ENCODE measurements around the gene ST8SIA3. TPM values are rescaled to one million over a fixed set of nuclear protein-coding genes. Genes with fewer than 3 reads are reported as not detected.

The ST8SIA3 gene
- total and polyA plus RNA-seq, 9 of the 15 experiments (the other 6 are each of a cell fraction or from before 2014, with no cell fraction given): not detected

DNA sequence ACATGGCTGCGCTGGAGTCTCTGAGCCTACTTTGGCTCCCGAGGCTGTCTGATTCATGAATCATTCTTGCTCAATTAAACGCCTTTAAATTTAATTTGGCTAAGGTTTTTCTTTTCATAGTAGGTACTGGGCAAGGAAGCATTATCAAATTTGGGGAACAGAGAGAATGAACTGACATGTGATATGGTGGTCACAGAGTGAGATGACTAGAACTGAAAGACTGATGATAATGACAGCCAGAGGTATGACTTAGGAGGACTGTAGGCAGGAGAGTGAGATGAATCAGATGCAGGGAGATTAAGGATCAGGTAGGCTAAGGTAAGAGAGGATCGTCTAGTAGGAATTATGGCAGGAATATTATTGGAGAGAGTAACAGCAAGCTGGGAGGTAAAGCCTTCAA, 40.9 kb upstream of the ST8SIA3 start:
- no TSS peak for BruUV-seq (replicated peaks)
- 0% methylated on average over 4 of the region's 4 CpGs for WGBS (ENCODE audit: insufficient coverage, low coverage, missing lambda C conversion rate)
- CTCF ChIA-PET (ENCODE audit: low intra/inter-chr PET ratio): no interaction called here

DNA sequence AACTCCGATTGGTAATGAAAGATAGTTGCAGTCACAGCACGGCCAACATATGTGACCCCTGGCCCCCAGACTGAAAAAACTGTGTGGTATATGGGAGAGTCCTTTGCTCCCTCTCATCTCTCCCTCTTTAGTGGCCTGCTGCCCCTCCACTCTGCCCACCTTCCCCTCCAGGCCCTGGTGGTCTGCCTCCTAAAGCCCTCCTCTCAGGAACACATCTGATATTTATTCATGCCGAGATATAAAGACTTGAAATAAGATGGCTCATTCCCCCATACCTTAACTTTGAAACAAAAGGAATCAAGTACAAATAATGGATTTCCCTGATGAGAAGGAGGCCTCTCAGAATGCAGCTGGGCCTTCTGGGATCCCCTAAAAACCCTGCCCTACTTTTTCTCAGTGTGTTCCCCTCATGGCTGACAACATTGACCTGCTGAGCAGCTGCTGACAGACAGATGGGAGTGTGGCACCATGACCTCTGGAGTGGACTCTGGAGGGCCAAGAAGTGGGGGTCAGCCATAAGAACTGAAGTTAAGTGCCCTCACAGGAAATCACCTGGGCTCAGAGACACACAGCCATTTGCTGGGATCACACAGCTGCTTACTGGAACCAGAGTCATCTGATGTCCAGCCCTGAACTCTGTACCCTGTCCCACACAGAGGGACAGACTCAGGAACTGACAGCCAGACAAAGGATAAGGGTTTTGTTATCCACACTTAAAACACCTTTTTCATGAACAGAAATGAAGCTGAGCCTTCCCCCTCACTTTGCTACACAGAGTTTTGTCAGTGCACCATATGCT, 39.8 kb upstream of the ST8SIA3 start:
- POLR2A ChIA-PET: interaction anchor here (0.6 to 0.8 kb wide), 2 partner anchors 64 to 94 kb away, joined by 3 read pairs; no protein-coding TSS in a partner anchor
- no peak for DNase-seq (ENCODE audit: extremely low read depth in 1 of 4, low spot score in 3 of 4)
- no peak for TF ChIP-seq ZNF274 (IDR thresholded peaks at IDR 0.05; ENCODE audit: borderline replicate concordance, low read depth, low read length)
- TF ChIP-seq SMC3 (conservative IDR thresholded peaks at IDR 0.05; ENCODE audit: insufficient read depth, low read depth, low read length): no peak
- no peak for TF ChIP-seq HCFC1 (IDR thresholded peaks at IDR 0.05; ENCODE audit: low read depth, low read length)
- no peak for TF ChIP-seq ZNF561 (CRISPR knock-in tag; conservative IDR thresholded peaks at IDR 0.05)
- TF ChIP-seq ZKSCAN8 (CRISPR knock-in tag; IDR thresholded peaks at IDR 0.05): no peak
- TF ChIP-seq, protein P1, sequence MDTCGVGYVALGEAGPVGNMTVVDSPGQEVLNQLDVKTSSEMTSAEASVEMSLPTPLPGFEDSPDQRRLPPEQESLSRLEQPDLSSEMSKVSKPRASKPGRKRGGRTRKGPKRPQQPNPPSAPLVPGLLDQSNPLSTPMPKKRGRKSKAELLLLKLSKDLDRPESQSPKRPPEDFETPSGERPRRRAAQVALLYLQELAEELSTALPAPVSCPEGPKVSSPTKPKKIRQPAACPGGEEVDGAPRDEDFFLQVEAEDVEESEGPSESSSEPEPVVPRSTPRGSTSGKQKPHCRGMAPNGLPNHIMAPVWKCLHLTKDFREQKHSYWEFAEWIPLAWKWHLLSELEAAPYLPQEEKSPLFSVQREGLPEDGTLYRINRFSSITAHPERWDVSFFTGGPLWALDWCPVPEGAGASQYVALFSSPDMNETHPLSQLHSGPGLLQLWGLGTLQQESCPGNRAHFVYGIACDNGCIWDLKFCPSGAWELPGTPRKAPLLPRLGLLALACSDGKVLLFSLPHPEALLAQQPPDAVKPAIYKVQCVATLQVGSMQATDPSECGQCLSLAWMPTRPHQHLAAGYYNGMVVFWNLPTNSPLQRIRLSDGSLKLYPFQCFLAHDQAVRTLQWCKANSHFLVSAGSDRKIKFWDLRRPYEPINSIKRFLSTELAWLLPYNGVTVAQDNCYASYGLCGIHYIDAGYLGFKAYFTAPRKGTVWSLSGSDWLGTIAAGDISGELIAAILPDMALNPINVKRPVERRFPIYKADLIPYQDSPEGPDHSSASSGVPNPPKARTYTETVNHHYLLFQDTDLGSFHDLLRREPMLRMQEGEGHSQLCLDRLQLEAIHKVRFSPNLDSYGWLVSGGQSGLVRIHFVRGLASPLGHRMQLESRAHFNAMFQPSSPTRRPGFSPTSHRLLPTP (IDR thresholded peaks at IDR 0.05; ENCODE audit: borderline replicate concordance, extremely low read depth, insufficient read length): no peak

More for the DNA sequence above, 40.9 kb upstream of the ST8SIA3 start:
- Histone ChIP-seq H3K27ac (ENCODE audit: extremely low read depth, low read depth, low read length) (no peak overlapping the region), H3K27me3 (ENCODE audit: control insufficient read depth in 2 of 2, insufficient read depth in 2 of 2, low read length in 2 of 2) (no peaks in the 10 kb centered on the region), H3K9ac (ENCODE audit: insufficient read depth in 1 of 2, low read depth in 2 of 2, low read length in 2 of 2) (no peak overlapping the region), H3K4me3 (no peak overlapping the region), H3K9me3 (replicated peaks; ENCODE audit: control insufficient read depth, insufficient read depth, low read depth, low read length) (no peaks in the 10 kb centered on the region), H3K4me2 (ENCODE audit: insufficient read depth, low read length) (no peak overlapping the region), H3K9me1 (ENCODE audit: control insufficient read depth, insufficient read depth, low read length) (no peaks in the 10 kb centered on the region), H3K4me1 (replicated peaks in 1 of 2; ENCODE audit: control insufficient read depth in 2 of 2, insufficient read depth in 2 of 2, low read length in 2 of 2) (no peaks in the 10 kb centered on the region), H2AFZ (ENCODE audit: low read depth, low read length) (no peak overlapping the region), H4K20me1 (replicated peaks; ENCODE audit: control insufficient read depth, insufficient read depth, low read length) (no peaks in the 10 kb centered on the region), H3K79me2 (ENCODE audit: control insufficient read depth, insufficient read depth, low read length) (no peaks in the 10 kb centered on the region), H3K36me3 (ENCODE audit: control insufficient read depth, insufficient read depth, low read length) (no peaks in the 10 kb centered on the region)
- in situ Hi-C loops (cut with MboI) (no loop called here), intact Hi-C loops (cut with micrococcal nuclease) (no loop called here)
- POLR2A ChIA-PET: no interaction called here
- no peak for FAIRE-seq
- DNase-seq (ENCODE audit: extremely low read depth in 1 of 4, low spot score in 3 of 4): no peak
- TF ChIP-seq RBM14 (IDR thresholded peaks at IDR 0.05; ENCODE audit: borderline replicate concordance, insufficient read depth, low read depth, low read length): no peak
- TF ChIP-seq, protein P2, sequence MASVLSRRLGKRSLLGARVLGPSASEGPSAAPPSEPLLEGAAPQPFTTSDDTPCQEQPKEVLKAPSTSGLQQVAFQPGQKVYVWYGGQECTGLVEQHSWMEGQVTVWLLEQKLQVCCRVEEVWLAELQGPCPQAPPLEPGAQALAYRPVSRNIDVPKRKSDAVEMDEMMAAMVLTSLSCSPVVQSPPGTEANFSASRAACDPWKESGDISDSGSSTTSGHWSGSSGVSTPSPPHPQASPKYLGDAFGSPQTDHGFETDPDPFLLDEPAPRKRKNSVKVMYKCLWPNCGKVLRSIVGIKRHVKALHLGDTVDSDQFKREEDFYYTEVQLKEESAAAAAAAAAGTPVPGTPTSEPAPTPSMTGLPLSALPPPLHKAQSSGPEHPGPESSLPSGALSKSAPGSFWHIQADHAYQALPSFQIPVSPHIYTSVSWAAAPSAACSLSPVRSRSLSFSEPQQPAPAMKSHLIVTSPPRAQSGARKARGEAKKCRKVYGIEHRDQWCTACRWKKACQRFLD (CRISPR knock-in tag; IDR thresholded peaks at IDR 0.05): no peak
- no peak for TF ChIP-seq MAFK (IDR thresholded peaks at IDR 0.05; ENCODE audit: low read length)
- no peak for ATAC-seq

More for the DNA sequence above, 39.8 kb upstream of the ST8SIA3 start:
- Histone ChIP-seq H3K4me2 (ENCODE audit: insufficient read depth, low read length) (no peak overlapping the region), H3K27me3 (ENCODE audit: control insufficient read depth in 2 of 2, insufficient read depth in 2 of 2, low read length in 2 of 2) (no peaks in the 10 kb centered on the region), H3K4me1 (replicated peaks in 1 of 2; ENCODE audit: control insufficient read depth in 2 of 2, insufficient read depth in 2 of 2, low read length in 2 of 2) (no peaks in the 10 kb centered on the region), H3K27ac (ENCODE audit: extremely low read depth, low read depth, low read length) (no peak overlapping the region), H3K36me3 (ENCODE audit: control insufficient read depth, insufficient read depth, low read length) (no peaks in the 10 kb centered on the region), H3K9me3 (replicated peaks; ENCODE audit: control insufficient read depth, insufficient read depth, low read depth, low read length) (no peaks in the 10 kb centered on the region), H4K20me1 (replicated peaks; ENCODE audit: control insufficient read depth, insufficient read depth, low read length) (no peaks in the 10 kb centered on the region), H2AFZ (ENCODE audit: low read depth, low read length) (no peak overlapping the region), H3K9me1 (ENCODE audit: control insufficient read depth, insufficient read depth, low read length) (no peaks in the 10 kb centered on the region), H3K79me2 (ENCODE audit: control insufficient read depth, insufficient read depth, low read length) (no peaks in the 10 kb centered on the region), H3K9ac (ENCODE audit: insufficient read depth in 1 of 2, low read depth in 2 of 2, low read length in 2 of 2) (no peak overlapping the region), H3K4me3 (no peak overlapping the region)
- 0% methylated on average over 2 of the region's 3 CpGs for WGBS (ENCODE audit: insufficient coverage, low coverage, missing lambda C conversion rate)
- CTCF ChIA-PET (ENCODE audit: low intra/inter-chr PET ratio): no interaction called here
- FAIRE-seq (no peak), ATAC-seq (no peak)
- intact Hi-C loops (cut with micrococcal nuclease) (no loop called here), in situ Hi-C loops (cut with MboI) (no loop called here)
- BruUV-seq (replicated peaks): no TSS peak

All from K562 (cell line).